K562 (cell line): ENCODE results near the gene RAB11FIP2. TPM values are rescaled to one million over a fixed set of nuclear protein-coding genes. Genes with fewer than 3 reads are reported as not detected.

Experiments used
- ATAC-seq: fragments of 200-7000 bp; cut with Tn5 transposase; 3 replicates; pipeline ENCODE4 v1.9.1; 2020; ENCODE audit warnings: moderate library complexity
- BruUV-seq: library from RNA; stranded (reverse); fragments of 400-500 nt; replicated peaks from 2 replicates; lab custom pipeline; 2021; lab: Mats Ljungman, UMichigan
- CTCF ChIA-PET: fragments of 300-600 bp; formaldehyde crosslinking; extraction: SDS; loops from one replicate; lab custom pipeline; 2021; ENCODE audit warnings: low intra/inter-chr PET ratio; lab: Yijun Ruan, JAX
- POLR2A ChIA-PET: fragments of 300-600, 350-650 bp; sonication (Branson Sonifier 250); formaldehyde crosslinking; extraction: SDS; loops from one replicate; lab custom pipeline; 2021; ENCODE audit warnings: antibody characterized with exemption, inconsistent platforms; lab: Yijun Ruan, JAX
- DNase-seq, 4 experiments: peaks; one replicate each; pipeline versions ENCODE4 v3.0.0 to v3.0.0-alpha.2; 2011 to 2018; ENCODE audit warnings: low spot score in 3 of 4, mixed read lengths in 3 of 4; ENCODE audit errors: extremely low read depth in 1 of 4
- FAIRE-seq: peaks from 2 replicates; lab custom pipeline; 2011; peaks lifted over from hg19 to GRCh38; lab: Jason Lieb, UNC
- H2AFZ ChIP-seq: 2 replicates; pipeline ENCODE4 v1.6.0; 2011; ENCODE audit warnings: low read depth, low read length, control low read depth, inconsistent platforms
- H3K27ac ChIP-seq: fragments of 200-600 bp; 3 replicates; pipeline ENCODE4 v1.8.0; 2011; ENCODE audit warnings: low read depth, mild to moderate bottlenecking, control low read depth, inconsistent platforms, low read length, moderate library complexity, mixed read lengths; ENCODE audit errors: extremely low read depth
- H3K27me3 ChIP-seq, 2 experiments: fragments of 300-600 bp in 1 of 2; 2 replicates in 1 of 2; 3 replicates in 1 of 2; pipeline versions ENCODE4 v1.6.0 to v1.8.0; 2011; ENCODE audit warnings: inconsistent platforms in 2 of 2, low read length in 2 of 2, mild to moderate bottlenecking in 1 of 2, mixed read lengths in 1 of 2, moderate library complexity in 1 of 2; ENCODE audit not compliant: control insufficient read depth in 2 of 2, insufficient read depth in 2 of 2
- H3K36me3 ChIP-seq: fragments of 300-600 bp; 3 replicates; pipeline ENCODE4 v1.8.0; 2011; ENCODE audit warnings: mild to moderate bottlenecking, low read length, inconsistent platforms; ENCODE audit not compliant: control insufficient read depth, insufficient read depth
- H3K4me1 ChIP-seq, 2 experiments: fragments of 200-600 bp in 1 of 2; replicated peaks in 1 of 2; 2 replicates in 1 of 2; 3 replicates in 1 of 2; pipeline versions ENCODE4 v1.5.1 to v1.8.0; 2011; ENCODE audit warnings: inconsistent platforms in 2 of 2, low read length in 2 of 2, mild to moderate bottlenecking in 1 of 2, mixed read lengths in 1 of 2, moderate library complexity in 1 of 2; ENCODE audit not compliant: control insufficient read depth in 2 of 2, insufficient read depth in 2 of 2
- H3K4me2 ChIP-seq: 2 replicates; pipeline ENCODE4 v1.6.1; 2011; ENCODE audit warnings: low read length, control low read depth, inconsistent platforms, mixed read lengths; ENCODE audit not compliant: insufficient read depth
- H3K4me3 ChIP-seq: fragments of 200-600 bp; sonication (generic), shearing (Covaris generic); 2 replicates; pipeline ENCODE4 v1.5.1; 2016; ENCODE audit warnings: control low read depth, inconsistent platforms
- H3K79me2 ChIP-seq: fragments of 200-600 bp; 3 replicates; pipeline ENCODE4 v1.8.0; 2011; ENCODE audit warnings: low read length, inconsistent platforms; ENCODE audit not compliant: control insufficient read depth, insufficient read depth
- H3K9ac ChIP-seq, 2 experiments: 2 replicates each; pipeline versions ENCODE4 v1.6.0 to v1.6.1; 2011; ENCODE audit warnings: low read depth in 2 of 2, low read length in 2 of 2, control low read depth in 1 of 2, inconsistent platforms in 1 of 2, mild to moderate bottlenecking in 1 of 2, mixed read lengths in 1 of 2; ENCODE audit not compliant: insufficient read depth in 1 of 2
- H3K9me1 ChIP-seq: one replicate; pipeline ENCODE4 v1.6.0; 2011; ENCODE audit warnings: inconsistent platforms, mild to moderate bottlenecking, low read length, moderate library complexity; ENCODE audit not compliant: control insufficient read depth, insufficient read depth
- H3K9me3 ChIP-seq: replicated peaks from 2 replicates; pipeline ENCODE4 v1.5.1; 2011; ENCODE audit warnings: low read depth, low read length, inconsistent platforms; ENCODE audit not compliant: control insufficient read depth, insufficient read depth
- H4K20me1 ChIP-seq: replicated peaks from 2 replicates; pipeline ENCODE4 v1.6.1; 2011; ENCODE audit warnings: low read length, inconsistent platforms, mixed read lengths; ENCODE audit not compliant: control insufficient read depth, insufficient read depth
- CUX1 ChIP-seq: fragments of 200-800 bp; sonication (Bioruptor generic); IDR thresholded peaks from 2 replicates; pipeline ENCODE4 v1.6.1; 2016; ENCODE audit warnings: missing genetic modification characterization, missing compliant biosample characterization
- DDX20 ChIP-seq: fragments of 450-650 bp; IDR thresholded peaks from 2 replicates; pipeline ENCODE4 v1.6.1; 2016; ENCODE audit warnings: missing genetic modification characterization, low read depth, mild to moderate bottlenecking, missing compliant biosample characterization, moderate library complexity
- E2F5 ChIP-seq: sonication (generic); formaldehyde crosslinking; IDR thresholded peaks from 2 replicates; pipeline ENCODE4 v1.8.0; 2022; ENCODE audit warnings: mild to moderate bottlenecking, missing genetic modification reagents
- KAT7 ChIP-seq: sonication (generic); formaldehyde crosslinking; IDR thresholded peaks from 2 replicates; pipeline ENCODE4 v1.8.0; 2022; ENCODE audit warnings: missing genetic modification reagents, mild to moderate bottlenecking, borderline replicate concordance
- MBD2 ChIP-seq: sonication (generic); IDR thresholded peaks from 2 replicates; pipeline ENCODE4 v1.6.1; 2016; ENCODE audit warnings: low read depth, borderline replicate concordance
- NFE2L1 ChIP-seq: fragments of 450-650 bp; IDR thresholded peaks from 2 replicates; pipeline ENCODE4 v1.6.1; 2016; ENCODE audit warnings: missing genetic modification characterization, low read depth, mild to moderate bottlenecking, missing compliant biosample characterization, moderate library complexity, borderline replicate concordance
- RAD51 ChIP-seq: fragments of 450-650 bp; IDR thresholded peaks from 2 replicates; pipeline ENCODE4 v1.7.1; 2016; ENCODE audit warnings: low read depth, mild to moderate bottlenecking, borderline replicate concordance
- ZNF408 ChIP-seq: fragments of 250-450 bp; sonication (Bioruptor Pico); IDR thresholded peaks from 2 replicates; pipeline ENCODE4 v1.4.0; 2020; ENCODE audit warnings: low read depth, mild to moderate bottlenecking, moderate library complexity
- ZNF512 ChIP-seq: IDR thresholded peaks from 2 replicates; pipeline ENCODE4 v1.6.1; 2016; ENCODE audit warnings: missing genetic modification characterization, missing compliant biosample characterization
- ZNF583 ChIP-seq: fragments of 250-450 bp; sonication (Bioruptor Pico); IDR thresholded peaks from 2 replicates; pipeline ENCODE4 v1.4.0; 2020
- ZNF696 ChIP-seq: fragments of 250-450 bp; sonication (Bioruptor Pico); conservative IDR thresholded peaks from 2 replicates; pipeline ENCODE4 v1.4.0; 2020; ENCODE audit warnings: mild to moderate bottlenecking, moderate library complexity
- ZNF707 ChIP-seq: fragments of 250-450 bp; sonication (Bioruptor Pico); conservative IDR thresholded peaks from 2 replicates; pipeline ENCODE4 v1.8.0; 2022; ENCODE audit warnings: inconsistent platforms, mild to moderate bottlenecking, moderate library complexity
- WGBS: fragments of 100-300 bp; shearing (Covaris generic); methylation state at CpG from one replicate; pipeline ENCODE4 v1.1.6; 2016; ENCODE audit warnings: low coverage, mixed read lengths; ENCODE audit not compliant: insufficient coverage; ENCODE audit errors: missing lambda C conversion rate; 5-methylcytosine and 5-hydroxymethylcytosine counted together
- in situ Hi-C: fragments of 300-500 bp; cut with MboI; formaldehyde crosslinking; loops from 4 replicates; pipeline ENCODE4 v1.15.0; 2018; ENCODE audit warnings: inconsistent platforms, mixed read lengths
- intact Hi-C: fragments of 100-400 bp; cut with micrococcal nuclease; formaldehyde crosslinking; loops from 2 replicates; pipeline ENCODE4 v1.14.2; 2022
- polyA plus RNA-seq, 8 experiments: library from polyadenylated mRNA; depleted of rRNA in 4 of 8; stranded (reverse) in 5 of 8; unstranded in 3 of 8; fragments of >200 nt; fragmentation: Nextera tagmentation in 2 of 8; fragmentation: Illumina TruSeq in 1 of 8; extraction: Ambion mirVana in 2 of 8; extraction: Trizol in 1 of 8; gene quantifications; 2 replicates each; pipeline versions ENCODE4 v1.2.1 to v1.2.3, GENCODE V29; 2011 to 2014; ENCODE audit warnings: inconsistent platforms in 1 of 8, missing spikeins in 1 of 8
- total RNA-seq, 7 experiments: library from RNA; depleted of rRNA in 6 of 7; stranded (reverse); fragments of >200 nt in 6 of 7; fragmentation: Illumina TruSeq in 2 of 7; extraction: Trizol in 2 of 7; gene quantifications; 2 replicates each; pipeline versions ENCODE4 v1.2.1 to v1.2.3, GENCODE V29; 2011 to 2021; ENCODE audit warnings: low replicate concordance in 1 of 7
- TF ChIP-seq, protein P1 (sequence below): IDR thresholded peaks from 2 replicates; pipeline ENCODE4 v1.6.1; 2011; ENCODE audit warnings: borderline replicate concordance, low read depth, mild to moderate bottlenecking, moderate library complexity, low read length; ENCODE audit not compliant: insufficient read depth, poor library complexity, severe bottlenecking

RAB11FIP2 gene
- total and polyA plus RNA-seq, 9 of the 15 experiments (the other 6 are each of a cell fraction or from before 2014, with no cell fraction given): 3.0 to 10.6 (median 3.9) TPM

- no peak overlapping the region for H3K4me2 ChIP-seq
- H3K27me3 ChIP-seq: no peaks in the 10 kb centered on the region
- H3K4me3 ChIP-seq: no peak overlapping the region
- no peak for ATAC-seq
- 92% methylated on average over 2 of the region's 2 CpGs for WGBS
- no TSS peak for BruUV-seq
- in situ Hi-C loops (no loop called here), intact Hi-C loops (no loop called here)
- H2AFZ ChIP-seq: no peak overlapping the region
- FAIRE-seq: no peak
- H3K9me1 ChIP-seq: no peaks in the 10 kb centered on the region
- no peaks in the 10 kb centered on the region for H3K36me3 ChIP-seq
- no peak for DNase-seq
- H3K79me2 ChIP-seq: no peaks in the 10 kb centered on the region
- H3K9ac ChIP-seq: no peak overlapping the region
- ChIA-PET POLR2A (interaction anchor here (0.6 to 0.9 kb wide), 3 partner anchors 10 to 33 kb away, joined by 3 to 4 read pairs (median 3); no protein-coding TSS in a partner anchor), CTCF (no interaction called here)
- H3K27ac ChIP-seq: no peak overlapping the region
- no peaks in the 10 kb centered on the region for H3K9me3 ChIP-seq
- no peaks in the 10 kb centered on the region for H4K20me1 ChIP-seq
- no peaks in the 10 kb centered on the region; a peak in 1 of 5 replicates for H3K4me1 ChIP-seq
- TF ChIP-seq KAT7 (CRISPR knock-in tag) (no peak), ZNF583 (CRISPR knock-in tag) (no peak), CUX1 (CRISPR knock-in tag) (no peak), ZNF512 (tag) (no peak), MBD2 (no peak), ZNF707 (CRISPR knock-in tag) (no peak), NFE2L1 (tag) (no peak), ZNF408 (no peak), ZNF696 (CRISPR knock-in tag) (no peak), DDX20 (tag) (no peak), RAD51 (no peak), E2F5 (CRISPR knock-in tag) (no peak)
- TF ChIP-seq, protein P1, sequence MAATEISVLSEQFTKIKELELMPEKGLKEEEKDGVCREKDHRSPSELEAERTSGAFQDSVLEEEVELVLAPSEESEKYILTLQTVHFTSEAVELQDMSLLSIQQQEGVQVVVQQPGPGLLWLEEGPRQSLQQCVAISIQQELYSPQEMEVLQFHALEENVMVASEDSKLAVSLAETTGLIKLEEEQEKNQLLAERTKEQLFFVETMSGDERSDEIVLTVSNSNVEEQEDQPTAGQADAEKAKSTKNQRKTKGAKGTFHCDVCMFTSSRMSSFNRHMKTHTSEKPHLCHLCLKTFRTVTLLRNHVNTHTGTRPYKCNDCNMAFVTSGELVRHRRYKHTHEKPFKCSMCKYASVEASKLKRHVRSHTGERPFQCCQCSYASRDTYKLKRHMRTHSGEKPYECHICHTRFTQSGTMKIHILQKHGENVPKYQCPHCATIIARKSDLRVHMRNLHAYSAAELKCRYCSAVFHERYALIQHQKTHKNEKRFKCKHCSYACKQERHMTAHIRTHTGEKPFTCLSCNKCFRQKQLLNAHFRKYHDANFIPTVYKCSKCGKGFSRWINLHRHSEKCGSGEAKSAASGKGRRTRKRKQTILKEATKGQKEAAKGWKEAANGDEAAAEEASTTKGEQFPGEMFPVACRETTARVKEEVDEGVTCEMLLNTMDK: no peak
These were observed 19.3 kb downstream of the RAB11FIP2 start for GRCh38 chr10:118027397-118027796.
